GM19455 (cell line): ENCODE measurements around the gene C2CD4A.

Experiments
- ATAC-seq: cut with Tn5 transposase; IDR thresholded peaks from one replicate; pipeline ENCODE4 v1.9.1; 2021; ENCODE audit not compliant: unreplicated experiment

The C2CD4A gene

GRCh38 chr15:62059108-62059815 lies 7.5 kb upstream of the C2CD4A start:
- no peak for ATAC-seq

- peak; percentile 86 for ATAC-seq
Measured at GRCh38 chr15:62059816-62060112, 7.0 kb upstream of the C2CD4A start.

- peak; percentile 82 for ATAC-seq
Measured at GRCh38 chr15:62060113-62060895, 6.5 kb upstream of the C2CD4A start, which contains the start of gene VPS13C. VPS13C (minus strand) TSS chr15:62060447; CDS start chr15:62060374, 73 bp downstream.

GRCh38 chr15:62060896-62061280 lies 5.9 kb upstream of the C2CD4A start:
- ATAC-seq, result no peak

GRCh38 chr15:62063825-62064635 lies 2.7 kb upstream of the C2CD4A start:
- no peak for ATAC-seq

DNA sequence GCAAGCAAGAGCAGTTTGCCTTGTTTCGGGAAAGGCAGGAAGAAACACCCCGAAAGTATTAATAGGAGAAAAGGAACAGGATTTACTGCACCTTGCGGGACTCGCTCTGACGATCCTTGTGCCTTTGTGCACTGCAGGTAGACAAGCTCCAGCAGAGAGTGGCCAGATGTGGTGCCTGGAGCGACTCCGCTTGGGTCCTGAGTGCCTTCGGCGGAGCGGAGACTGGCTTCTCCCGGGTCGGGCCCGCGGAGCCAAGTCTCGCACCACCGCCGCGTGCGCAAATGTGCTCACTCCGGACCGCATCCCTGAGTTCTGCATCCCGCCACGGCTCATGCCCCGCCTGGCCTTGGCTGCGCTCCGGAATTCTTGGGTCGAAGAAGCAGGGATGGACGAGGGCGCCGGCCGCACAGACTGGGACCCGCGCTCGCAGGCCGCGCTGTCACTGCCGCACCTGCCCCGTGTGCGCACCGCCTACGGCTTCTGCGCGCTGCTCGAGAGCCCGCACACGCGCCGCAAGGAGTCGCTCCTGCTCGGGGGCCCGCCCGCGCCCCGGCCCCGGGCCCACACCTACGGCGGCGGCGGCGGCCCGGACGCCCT lies 769 bp downstream of the C2CD4A start:
- peak; percentile 40 for ATAC-seq

DNA sequence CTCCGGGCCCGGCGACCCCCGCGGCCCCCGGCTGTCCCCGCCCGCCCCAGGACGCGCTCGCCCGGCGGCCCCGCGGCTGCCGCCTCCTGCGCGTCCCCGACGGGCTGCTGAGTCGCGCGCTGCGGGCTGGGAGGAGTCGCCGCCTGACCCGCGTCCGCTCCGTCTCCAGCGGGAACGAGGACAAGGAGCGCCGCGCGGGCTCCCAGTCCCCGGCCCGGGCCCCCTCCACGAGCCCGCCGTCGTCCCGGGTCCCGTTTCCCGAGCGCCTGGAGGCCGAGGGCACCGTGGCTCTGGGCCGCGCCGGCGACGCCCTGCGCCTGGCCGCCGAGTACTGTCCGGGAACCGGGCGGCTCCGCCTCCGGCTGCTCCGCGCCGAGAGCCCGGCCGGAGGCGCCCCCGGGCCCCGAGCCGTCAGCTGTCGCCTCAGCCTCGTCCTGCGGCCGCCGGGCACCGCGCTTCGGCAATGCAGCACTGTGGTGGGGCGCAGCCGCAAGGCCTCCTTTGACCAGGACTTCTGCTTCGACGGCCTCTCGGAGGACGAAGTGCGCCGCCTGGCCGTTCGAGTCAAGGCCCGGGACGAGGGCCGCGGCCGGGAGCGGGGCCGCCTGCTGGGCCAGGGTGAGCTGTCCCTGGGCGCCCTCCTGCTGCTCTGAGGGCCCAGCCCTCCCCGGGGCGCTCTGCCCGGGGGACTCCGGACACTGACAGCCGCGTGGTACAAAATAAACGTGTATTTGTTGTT lies 1.5 kb downstream of the C2CD4A start:
- peak; percentile 48 for ATAC-seq

DNA sequence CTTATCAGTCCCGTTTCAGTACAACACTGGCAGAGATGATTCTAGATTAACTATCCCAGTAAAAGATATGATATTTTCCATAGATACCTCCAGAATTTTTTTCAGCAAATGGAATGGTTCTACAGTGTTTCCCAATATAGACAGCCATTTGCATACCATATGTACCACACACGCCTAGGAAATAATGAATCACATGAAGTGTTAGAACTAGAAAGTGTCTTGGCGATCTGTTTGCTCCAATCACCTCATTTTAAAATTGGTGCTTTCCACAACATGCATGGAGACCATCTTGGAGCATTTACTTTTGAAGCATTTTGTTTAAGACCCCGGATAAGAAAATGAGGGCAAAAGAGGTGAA lies 2.0 kb downstream of the C2CD4A start:
- ATAC-seq, result no peak

- no peak for ATAC-seq
Measured at GRCh38 chr15:62069551-62069950, 2.8 kb downstream of the C2CD4A start.

GRCh38 chr15:62071711-62072308 lies 5.0 kb downstream of the C2CD4A start:
- ATAC-seq, result no peak

DNA sequence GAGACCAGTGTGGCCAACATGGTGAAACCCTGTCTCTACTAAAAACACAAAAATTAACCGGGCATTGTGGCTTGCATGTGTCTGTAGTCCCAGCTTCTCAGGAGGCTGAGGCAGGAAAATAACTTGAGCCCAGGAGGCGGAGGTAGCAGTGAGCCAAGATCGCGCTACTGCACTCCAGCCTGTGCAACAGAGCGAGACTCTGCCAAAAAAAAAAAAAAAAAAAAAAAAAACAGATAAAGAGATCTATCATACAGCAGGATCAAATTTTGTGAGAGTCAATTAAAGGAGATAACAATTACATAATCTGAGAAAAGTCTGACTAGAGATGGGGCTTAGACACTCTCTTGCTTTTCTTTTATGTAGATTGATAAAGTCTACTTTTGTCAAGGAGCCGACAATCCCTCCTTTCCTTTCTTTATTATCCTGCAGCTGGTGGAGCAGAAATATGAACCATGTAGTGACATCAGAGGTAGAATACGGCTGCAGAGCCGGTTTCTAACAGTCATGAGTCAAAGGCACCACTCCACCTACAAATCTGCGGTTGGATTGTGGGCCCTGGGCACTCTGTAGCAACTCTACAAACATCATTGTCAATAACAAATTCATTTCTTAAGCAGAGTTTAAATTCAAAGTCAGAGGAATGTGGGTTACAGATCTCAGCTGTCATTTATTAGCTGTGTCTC lies 9.0 kb downstream of the C2CD4A start:
- no peak for ATAC-seq

DNA sequence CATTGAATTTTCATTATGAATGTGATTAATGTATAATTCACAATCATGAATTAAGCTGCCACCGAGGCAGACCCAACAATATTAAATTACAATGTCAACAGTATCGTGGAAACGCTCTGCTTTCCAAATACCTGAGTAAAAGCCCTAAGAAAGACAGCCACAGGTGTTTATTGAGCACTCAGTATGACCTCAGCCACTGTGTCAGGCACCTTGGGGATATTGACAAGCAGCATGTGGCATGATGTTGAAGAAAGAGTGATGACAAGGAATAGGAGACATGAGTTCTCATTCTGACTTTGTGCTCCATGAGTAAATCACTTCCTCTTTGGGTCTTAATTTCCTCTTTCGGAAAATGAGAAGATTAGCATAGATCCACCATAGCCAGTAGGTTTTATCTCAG lies 12.8 kb downstream of the C2CD4A start:
- no peak for ATAC-seq

DNA sequence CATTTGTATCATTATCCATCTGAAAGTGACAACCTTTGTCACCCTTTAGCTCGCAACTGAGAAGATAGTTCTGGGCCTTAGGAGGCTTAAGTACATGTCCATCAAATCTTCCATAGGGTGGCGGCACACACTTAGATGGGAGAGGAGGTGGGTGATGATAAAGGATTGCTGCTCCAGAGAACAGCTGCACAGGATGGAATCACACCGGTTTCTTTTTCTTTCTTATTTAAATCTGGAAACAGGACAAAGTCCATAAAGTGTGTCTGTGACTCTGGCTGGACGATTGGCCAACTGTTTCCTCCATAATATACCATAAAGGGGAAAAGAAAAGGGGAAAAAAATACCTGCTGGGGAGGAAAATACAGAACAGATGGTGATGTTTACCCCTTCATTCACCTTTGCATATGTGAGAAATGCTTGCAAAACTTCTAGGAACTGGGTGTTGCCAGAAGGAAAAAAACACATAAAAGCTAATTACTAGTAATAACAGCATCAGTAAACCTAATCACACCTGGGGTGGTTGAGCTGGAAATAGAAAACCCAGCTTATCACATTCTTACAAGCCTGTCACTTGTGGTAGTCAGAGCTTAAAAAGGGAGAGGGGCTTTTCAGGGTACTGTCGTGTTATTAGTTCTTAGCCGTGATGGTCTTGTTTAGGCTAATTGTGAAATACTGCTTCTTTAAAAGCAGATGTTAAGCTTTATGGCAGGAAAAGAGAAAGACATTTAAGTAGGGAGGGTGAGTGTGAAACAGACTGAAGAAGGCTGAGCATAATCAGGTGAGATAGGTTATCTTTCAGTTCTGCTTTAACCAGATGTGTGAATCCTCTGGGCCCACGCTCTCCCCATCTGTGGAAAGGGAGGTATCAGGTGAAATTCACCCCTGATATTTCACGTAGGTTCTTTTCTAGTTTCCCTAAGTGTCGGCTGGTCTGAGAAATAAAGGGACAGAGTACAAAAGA lies 16.7 kb downstream of the C2CD4A start:
- ATAC-seq, result no peak

DNA sequence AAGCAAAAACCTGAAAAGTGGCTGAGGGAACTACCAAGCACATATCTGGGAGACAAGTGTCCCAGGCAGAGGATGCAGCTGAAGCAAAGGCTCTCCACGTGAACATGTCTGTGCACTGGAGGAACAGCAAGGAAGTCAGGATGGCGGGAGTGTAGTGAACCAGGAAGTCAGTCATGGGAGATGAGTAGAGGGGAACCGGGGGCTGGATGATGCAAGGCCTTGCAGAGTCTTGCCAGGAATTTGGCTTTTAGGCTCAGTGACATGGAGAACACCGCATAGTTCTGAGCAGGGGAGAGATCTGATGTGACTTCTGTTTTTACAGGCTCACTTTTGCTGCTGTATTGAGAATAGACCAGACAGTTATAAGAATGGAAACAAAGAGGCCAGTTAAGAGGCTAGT lies 19.0 kb downstream of the C2CD4A start:
- no peak for ATAC-seq

- ATAC-seq, result no peak
Measured at GRCh38 chr15:62087671-62088352, 21.0 kb downstream of the C2CD4A start.

- ATAC-seq, result no peak
Measured at GRCh38 chr15:62088353-62088693, 21.5 kb downstream of the C2CD4A start.

DNA sequence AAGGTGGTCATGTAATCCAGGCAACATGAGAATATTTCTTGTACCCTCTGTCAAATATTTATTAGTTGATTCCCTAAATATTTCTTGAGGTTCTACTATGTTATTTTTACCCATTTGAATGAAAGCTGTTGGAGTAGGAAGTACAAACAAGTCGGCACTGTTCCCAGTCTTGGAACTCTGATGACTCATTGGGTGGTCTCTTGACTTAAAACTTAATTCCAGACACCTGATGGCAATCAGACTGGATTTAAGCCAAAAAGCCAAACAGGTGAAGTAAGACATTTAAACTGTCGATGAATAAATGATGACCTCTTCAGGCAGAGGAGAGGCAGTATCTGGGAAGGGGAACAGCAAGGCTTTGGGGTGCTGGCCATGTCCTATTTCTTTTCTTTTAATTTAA lies 22.8 kb downstream of the C2CD4A start:
- ATAC-seq, result no peak

GRCh38 chr15:62090988-62091387 lies 24.2 kb downstream of the C2CD4A start:
- ATAC-seq, result no peak
